ENCODE measurements around the gene DPY19L2. TPM values are rescaled to one million over a fixed set of nuclear protein-coding genes. Genes with fewer than 3 reads are reported as not detected.
"Not testable (repeated sequence)": the region's sequence is repeated elsewhere in the genome, so short reads cannot be mapped to it uniquely, and the experiment has no call there.

DPY19L2 gene
- polyA plus RNA-seq, 1 donor: 12.6 TPM

GRCh38 chr12:63545298-63545916, 122.9 kb downstream of the DPY19L2 start:
- H3K27me3 ChIP-seq (ENCODE audit: control insufficient read depth, insufficient read depth, low read length); H3K9me3 ChIP-seq (ENCODE audit: control insufficient read depth, low read depth, low read length); H3K27ac ChIP-seq (ENCODE audit: low read length); DNase-seq; H3K36me3 ChIP-seq (ENCODE audit: control insufficient read depth, insufficient read depth, low read length); H3K4me3 ChIP-seq (ENCODE audit: low read length); H3K4me1 ChIP-seq (ENCODE audit: control insufficient read depth, insufficient read depth, low read length): not testable (repeated sequence)
- WGBS (ENCODE audit: insufficient coverage, low lambda C conversion rate): no CpG with 5 or more reads among the region's 5 CpGs

DNA sequence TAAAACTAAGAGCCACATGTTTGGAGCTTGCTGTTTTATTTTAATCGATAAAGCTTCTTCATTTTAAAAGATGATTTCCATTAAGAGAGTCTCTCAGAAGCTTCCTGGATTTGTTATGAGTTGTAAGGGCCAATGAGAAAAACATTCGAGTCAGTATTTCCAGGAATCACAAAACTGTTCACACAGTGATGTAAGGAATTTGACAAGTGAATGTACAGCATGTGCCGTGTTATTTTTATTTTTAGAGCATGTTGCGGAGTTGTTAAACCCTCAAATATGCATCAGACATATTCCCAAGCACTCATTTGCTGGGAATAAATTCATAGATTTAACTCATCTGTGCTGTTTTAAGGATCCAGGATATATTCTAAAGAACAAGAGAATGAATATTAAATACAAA, 129.6 kb downstream of the DPY19L2 start:
- not testable (repeated sequence) for H3K27ac ChIP-seq (ENCODE audit: low read length); H3K9me3 ChIP-seq (ENCODE audit: control insufficient read depth, low read depth, low read length); H3K36me3 ChIP-seq (ENCODE audit: control insufficient read depth, insufficient read depth, low read length); H3K27me3 ChIP-seq (ENCODE audit: control insufficient read depth, insufficient read depth, low read length); DNase-seq; H3K4me1 ChIP-seq (ENCODE audit: control insufficient read depth, insufficient read depth, low read length); H3K4me3 ChIP-seq (ENCODE audit: low read length)
- whole genome bisulfite sequencing (ENCODE audit: insufficient coverage, low lambda C conversion rate): no CpG with 5 or more reads among the region's 4 CpGs

DNA sequence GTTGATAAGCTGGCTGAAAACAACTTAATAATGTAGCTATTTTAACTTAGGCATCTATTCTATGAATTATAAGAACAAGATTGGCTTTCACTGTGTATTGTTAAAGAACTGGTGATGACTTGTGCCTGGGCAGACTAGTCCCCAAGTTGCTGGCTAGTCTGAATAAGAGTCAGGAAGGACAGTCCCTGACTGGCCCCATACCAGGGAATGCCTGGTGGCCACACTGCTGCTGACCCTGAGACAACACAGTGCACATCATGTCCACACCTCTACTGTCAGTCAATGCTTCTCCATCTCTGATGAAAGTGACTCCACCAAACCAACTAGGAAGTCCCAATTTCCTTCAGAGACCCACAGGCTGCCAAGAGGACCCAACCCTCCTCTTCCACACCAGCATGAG, 130.5 kb downstream of the DPY19L2 start:
- not testable (repeated sequence) for H3K27ac ChIP-seq (ENCODE audit: low read length); H3K9me3 ChIP-seq (ENCODE audit: control insufficient read depth, low read depth, low read length); H3K27me3 ChIP-seq (ENCODE audit: control insufficient read depth, insufficient read depth, low read length); H3K4me3 ChIP-seq (ENCODE audit: low read length); H3K4me1 ChIP-seq (ENCODE audit: control insufficient read depth, insufficient read depth, low read length); DNase-seq; H3K36me3 ChIP-seq (ENCODE audit: control insufficient read depth, insufficient read depth, low read length)

DNA sequence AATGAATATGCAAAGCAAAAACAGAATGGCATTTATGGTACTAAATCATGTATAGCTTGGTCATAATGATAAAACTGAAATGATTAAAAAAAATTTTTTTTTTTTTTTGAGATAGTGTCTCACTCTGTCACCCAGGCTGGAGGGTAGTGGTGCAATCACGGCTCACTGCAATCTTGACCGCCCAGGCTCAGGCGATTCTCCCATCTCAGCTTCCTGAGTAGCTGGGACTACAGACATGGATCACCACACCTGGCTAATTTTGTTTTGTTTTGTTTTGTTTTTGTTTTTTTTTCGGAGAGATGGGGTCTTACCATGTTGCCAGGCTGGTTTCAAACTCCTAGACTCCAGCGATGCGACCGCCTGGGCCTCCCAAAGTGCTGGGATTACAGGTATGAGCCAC, 138.7 kb downstream of the DPY19L2 start:
- H3K36me3 ChIP-seq (ENCODE audit: control insufficient read depth, insufficient read depth, low read length); H3K4me1 ChIP-seq (ENCODE audit: control insufficient read depth, insufficient read depth, low read length); H3K9me3 ChIP-seq (ENCODE audit: control insufficient read depth, low read depth, low read length); H3K27ac ChIP-seq (ENCODE audit: low read length); DNase-seq; H3K4me3 ChIP-seq (ENCODE audit: low read length); H3K27me3 ChIP-seq (ENCODE audit: control insufficient read depth, insufficient read depth, low read length): not testable (repeated sequence)
- WGBS (ENCODE audit: insufficient coverage, low lambda C conversion rate): no CpG with 5 or more reads among the region's 7 CpGs

DNA sequence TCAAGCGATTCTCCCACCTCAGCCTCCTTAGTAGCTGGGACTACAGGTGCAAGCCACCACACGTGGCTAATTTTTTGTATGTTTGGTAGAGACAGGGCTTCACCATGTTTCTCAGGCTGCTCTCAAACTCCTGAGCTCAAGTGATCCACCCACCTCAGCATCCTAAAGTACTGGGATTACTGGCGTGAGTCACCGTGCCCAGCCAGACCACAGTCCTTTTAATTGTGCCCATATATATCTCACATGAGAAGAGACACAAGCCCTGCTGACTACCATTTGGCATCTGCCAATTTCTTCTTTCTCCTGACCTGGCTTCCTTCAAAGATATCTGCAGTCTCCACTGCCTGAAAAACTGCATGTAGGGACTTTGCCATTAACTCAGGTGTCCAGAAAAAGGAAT, 142.5 kb downstream of the DPY19L2 start:
- Histone ChIP-seq H3K36me3 (ENCODE audit: control insufficient read depth, insufficient read depth, low read length) (no peaks in the 10 kb centered on the region), H3K9me3 (ENCODE audit: control insufficient read depth, low read depth, low read length) (no peaks in the 10 kb centered on the region), H3K4me1 (ENCODE audit: control insufficient read depth, insufficient read depth, low read length) (no peaks in the 10 kb centered on the region), H3K27ac (ENCODE audit: low read length) (no peak overlapping the region), H3K27me3 (ENCODE audit: control insufficient read depth, insufficient read depth, low read length) (no peaks in the 10 kb centered on the region), H3K4me3 (ENCODE audit: low read length) (no peak overlapping the region)
- WGBS (ENCODE audit: insufficient coverage, low lambda C conversion rate): no CpG with 5 or more reads among the region's 4 CpGs
- DNase-seq: no peak

DNA sequence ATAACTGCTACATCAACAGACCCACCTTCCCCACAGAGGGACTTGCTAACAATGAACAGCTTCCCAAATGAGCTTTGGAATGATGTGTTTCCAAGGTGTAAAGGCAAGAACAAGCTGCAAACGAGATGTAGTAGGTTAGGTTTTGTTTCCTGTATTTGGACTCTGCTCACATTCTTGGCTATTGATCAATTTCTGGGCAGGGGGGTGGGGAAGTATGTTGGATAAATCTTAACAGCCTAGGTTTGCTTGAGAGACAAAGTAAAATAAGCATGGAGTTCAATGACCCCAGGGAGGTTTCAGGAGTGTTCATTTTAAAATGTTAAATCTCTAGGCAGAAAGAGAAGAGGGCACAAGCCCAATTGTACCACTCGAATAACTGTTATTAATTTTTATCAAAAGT, 146.6 kb downstream of the DPY19L2 start:
- DNase-seq: no peak
- Histone ChIP-seq H3K27ac (ENCODE audit: low read length) (no peak overlapping the region), H3K36me3 (ENCODE audit: control insufficient read depth, insufficient read depth, low read length) (no peaks in the 10 kb centered on the region), H3K9me3 (ENCODE audit: control insufficient read depth, low read depth, low read length) (no peaks in the 10 kb centered on the region), H3K4me1 (ENCODE audit: control insufficient read depth, insufficient read depth, low read length) (no peaks in the 10 kb centered on the region), H3K27me3 (ENCODE audit: control insufficient read depth, insufficient read depth, low read length) (no peaks in the 10 kb centered on the region), H3K4me3 (ENCODE audit: low read length) (no peak overlapping the region)
- WGBS (ENCODE audit: insufficient coverage, low lambda C conversion rate): no CpG with 5 or more reads among the region's 2 CpGs

Other genes with a start within 250 kb of the DPY19L2 start
- 21.5 TPM for gene RXYLT1, start 111.4 kb upstream of the DPY19L2 start, polyA plus RNA-seq
- gene SRGAP1, start 176.2 kb upstream of the DPY19L2 start, polyA plus RNA-seq: 8.6 TPM